Measurements from ENCODE around the gene FAM13B.

GRCh38 chr5:137937994-137938750 lies 94.7 kb downstream of the FAM13B start:
- TF ChIP-seq, protein P1, sequence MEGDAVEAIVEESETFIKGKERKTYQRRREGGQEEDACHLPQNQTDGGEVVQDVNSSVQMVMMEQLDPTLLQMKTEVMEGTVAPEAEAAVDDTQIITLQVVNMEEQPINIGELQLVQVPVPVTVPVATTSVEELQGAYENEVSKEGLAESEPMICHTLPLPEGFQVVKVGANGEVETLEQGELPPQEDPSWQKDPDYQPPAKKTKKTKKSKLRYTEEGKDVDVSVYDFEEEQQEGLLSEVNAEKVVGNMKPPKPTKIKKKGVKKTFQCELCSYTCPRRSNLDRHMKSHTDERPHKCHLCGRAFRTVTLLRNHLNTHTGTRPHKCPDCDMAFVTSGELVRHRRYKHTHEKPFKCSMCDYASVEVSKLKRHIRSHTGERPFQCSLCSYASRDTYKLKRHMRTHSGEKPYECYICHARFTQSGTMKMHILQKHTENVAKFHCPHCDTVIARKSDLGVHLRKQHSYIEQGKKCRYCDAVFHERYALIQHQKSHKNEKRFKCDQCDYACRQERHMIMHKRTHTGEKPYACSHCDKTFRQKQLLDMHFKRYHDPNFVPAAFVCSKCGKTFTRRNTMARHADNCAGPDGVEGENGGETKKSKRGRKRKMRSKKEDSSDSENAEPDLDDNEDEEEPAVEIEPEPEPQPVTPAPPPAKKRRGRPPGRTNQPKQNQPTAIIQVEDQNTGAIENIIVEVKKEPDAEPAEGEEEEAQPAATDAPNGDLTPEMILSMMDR (IDR thresholded peaks at IDR 0.05) = no peak
- TF ChIP-seq POLR2AphosphoS5 (IDR thresholded peaks at IDR 0.05) (no peak), EP300 (IDR thresholded peaks at IDR 0.05; ENCODE audit: low read depth) (no peak), POLR2A (IDR thresholded peaks at IDR 0.05) (no peak)

Data from transverse colon (tissue), 4 donors.